MM.1S (cell line): ENCODE data around the gene FOXN1.

Source experiments
- DNase-seq: peaks from one replicate; pipeline ENCODE4 v3.0.0-alpha.2; 2015
- H2AFZ ChIP-seq: fragments of 300-600 bp; sonication (generic); 2 replicates; pipeline ENCODE4 v1.6.0; 2016; ENCODE audit warnings: antibody characterized with exemption, low read length
- H3F3A ChIP-seq: fragments of 300-600 bp; sonication (generic); 2 replicates; pipeline ENCODE4 v1.6.1; 2016; ENCODE audit warnings: mild to moderate bottlenecking, antibody characterized with exemption, low read length, moderate library complexity, mixed read lengths; ENCODE audit not compliant: insufficient read depth
- H3K27ac ChIP-seq: fragments of 300-600 bp; sonication (generic); 2 replicates; pipeline ENCODE4 v1.5.1; 2016; ENCODE audit warnings: mild to moderate bottlenecking, low read length
- H3K27me3 ChIP-seq: fragments of 300-600 bp; sonication (generic); replicated peaks from 2 replicates; pipeline ENCODE4 v1.6.0; 2016; ENCODE audit warnings: low read length; ENCODE audit not compliant: insufficient read depth
- H3K36me3 ChIP-seq: fragments of 300-600 bp; sonication (generic); replicated peaks from 2 replicates; pipeline ENCODE4 v1.6.1; 2016; ENCODE audit warnings: mild to moderate bottlenecking, low read length, mixed read lengths; ENCODE audit not compliant: insufficient read depth
- H3K4me1 ChIP-seq: fragments of 300-600 bp; sonication (generic); 2 replicates; pipeline ENCODE4 v1.6.1; 2016; ENCODE audit warnings: low read length, mixed read lengths
- H3K4me2 ChIP-seq: fragments of 300-600 bp; sonication (generic); 2 replicates; pipeline ENCODE4 v1.6.0; 2016; ENCODE audit warnings: low read depth, low read length
- H3K4me3 ChIP-seq: fragments of 300-600 bp; sonication (generic); 2 replicates; pipeline ENCODE4 v1.5.1; 2016; ENCODE audit warnings: low read length, mixed read lengths
- H3K79me2 ChIP-seq: fragments of 300-600 bp; sonication (generic); 2 replicates; pipeline ENCODE4 v1.6.1; 2016; ENCODE audit warnings: mixed run types, low read length, mixed read lengths
- H3K9ac ChIP-seq: fragments of 300-600 bp; sonication (generic); 2 replicates; pipeline ENCODE4 v1.6.1; 2016; ENCODE audit warnings: low read length, mixed read lengths
- H3K9me2 ChIP-seq: fragments of 300-600 bp; sonication (generic); replicated peaks from 2 replicates; pipeline ENCODE4 v1.6.1; 2016; ENCODE audit warnings: mild to moderate bottlenecking, low read length, mixed read lengths; ENCODE audit not compliant: insufficient read depth
- H3K9me3 ChIP-seq: fragments of 300-600 bp; sonication (generic); replicated peaks from 2 replicates; pipeline ENCODE4 v1.6.1; 2016; ENCODE audit warnings: mild to moderate bottlenecking, low read length, mixed read lengths; ENCODE audit not compliant: insufficient read depth
- H4K20me1 ChIP-seq: fragments of 300-600 bp; sonication (generic); 2 replicates; pipeline ENCODE4 v1.6.1; 2016; ENCODE audit warnings: mild to moderate bottlenecking, low read length, moderate library complexity, mixed read lengths; ENCODE audit not compliant: insufficient read depth
- EZH2 ChIP-seq: fragments of 300-600 bp; sonication (generic); optimal IDR thresholded peaks from 2 replicates; pipeline ENCODE3; 2017; ENCODE audit warnings: low read depth, mild to moderate bottlenecking, antibody characterized with exemption, low read length, mixed read lengths
- EZH2phosphoT487 ChIP-seq: fragments of 300-600 bp; sonication (generic); IDR thresholded peaks from 2 replicates; pipeline ENCODE4 v1.6.1; 2018; ENCODE audit warnings: antibody characterized with exemption, low read length
- TF ChIP-seq, protein P1 (sequence below): fragments of 300-600 bp; sonication (generic); IDR thresholded peaks from 2 replicates; pipeline ENCODE4 v1.5.1; 2016; ENCODE audit warnings: antibody characterized with exemption, low read length, mixed read lengths

Gene FOXN1

GRCh38 chr17:28540231-28540630 is 34.1 kb downstream of the FOXN1 start:
- Histone ChIP-seq H3K79me2 (no peaks in the 10 kb centered on the region), H3K36me3 (no peaks in the 10 kb centered on the region), H2AFZ (no peak overlapping the region), H3K4me3 (no peak overlapping the region), H3K4me2 (no peak overlapping the region), H3K27ac (no peak overlapping the region), H4K20me1 (0 out of 2 replicates have a peak, but pooled peaks cover 2% of the 10 kb centered on the region), H3K9me3 (no peaks in the 10 kb centered on the region), H3K9me2 (no peaks in the 10 kb centered on the region), H3F3A (0 out of 2 replicates have a peak, but pooled peaks cover 7% of the 10 kb centered on the region), H3K4me1 (peaks cover 21% of the 10 kb centered on the region), H3K27me3 (peaks cover 64% of the 10 kb centered on the region), H3K9ac (no peak overlapping the region)
- no peak for DNase-seq
- TF ChIP-seq, protein P1, sequence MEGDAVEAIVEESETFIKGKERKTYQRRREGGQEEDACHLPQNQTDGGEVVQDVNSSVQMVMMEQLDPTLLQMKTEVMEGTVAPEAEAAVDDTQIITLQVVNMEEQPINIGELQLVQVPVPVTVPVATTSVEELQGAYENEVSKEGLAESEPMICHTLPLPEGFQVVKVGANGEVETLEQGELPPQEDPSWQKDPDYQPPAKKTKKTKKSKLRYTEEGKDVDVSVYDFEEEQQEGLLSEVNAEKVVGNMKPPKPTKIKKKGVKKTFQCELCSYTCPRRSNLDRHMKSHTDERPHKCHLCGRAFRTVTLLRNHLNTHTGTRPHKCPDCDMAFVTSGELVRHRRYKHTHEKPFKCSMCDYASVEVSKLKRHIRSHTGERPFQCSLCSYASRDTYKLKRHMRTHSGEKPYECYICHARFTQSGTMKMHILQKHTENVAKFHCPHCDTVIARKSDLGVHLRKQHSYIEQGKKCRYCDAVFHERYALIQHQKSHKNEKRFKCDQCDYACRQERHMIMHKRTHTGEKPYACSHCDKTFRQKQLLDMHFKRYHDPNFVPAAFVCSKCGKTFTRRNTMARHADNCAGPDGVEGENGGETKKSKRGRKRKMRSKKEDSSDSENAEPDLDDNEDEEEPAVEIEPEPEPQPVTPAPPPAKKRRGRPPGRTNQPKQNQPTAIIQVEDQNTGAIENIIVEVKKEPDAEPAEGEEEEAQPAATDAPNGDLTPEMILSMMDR: no peak
- TF ChIP-seq EZH2phosphoT487: no peak
- no peak for TF ChIP-seq EZH2

- H3K4me1 ChIP-seq: peaks cover 21% of the 10 kb centered on the region
- DNase-seq: no peak
- 0 out of 2 replicates have a peak, but pooled peaks cover 2% of the 10 kb centered on the region for H4K20me1 ChIP-seq
- TF ChIP-seq, protein P1: no peak
- TF ChIP-seq EZH2phosphoT487 (no peak), EZH2 (no peak)
- no peaks in the 10 kb centered on the region for H3K9me2 ChIP-seq
- no peaks in the 10 kb centered on the region for H3K79me2 ChIP-seq
- 0 out of 2 replicates have a peak, but pooled peaks cover 7% of the 10 kb centered on the region for H3F3A ChIP-seq
- no peaks in the 10 kb centered on the region for H3K9me3 ChIP-seq
- H3K27ac ChIP-seq: no peak overlapping the region
- H3K27me3 ChIP-seq: peaks cover 52% of the 10 kb centered on the region
- no peak overlapping the region for H3K4me3 ChIP-seq
- no peak overlapping the region for H3K9ac ChIP-seq
- no peak overlapping the region for H2AFZ ChIP-seq
- no peaks in the 10 kb centered on the region for H3K36me3 ChIP-seq
- no peak overlapping the region for H3K4me2 ChIP-seq
Observed at GRCh38 chr17:28541439-28541838, 35.3 kb downstream of the FOXN1 start.

GRCh38 chr17:28544402-28545140 is 38.4 kb downstream of the FOXN1 start:
- no peaks in the 10 kb centered on the region for H3K9me3 ChIP-seq
- TF ChIP-seq, protein P1: no peak
- TF ChIP-seq EZH2phosphoT487: no peak
- no peak for TF ChIP-seq EZH2
- H4K20me1 ChIP-seq: no peaks in the 10 kb centered on the region
- H3K27me3 ChIP-seq: peaks cover 23% of the 10 kb centered on the region
- no peak overlapping the region for H3K4me2 ChIP-seq
- no peaks in the 10 kb centered on the region for H3K9me2 ChIP-seq
- no peaks in the 10 kb centered on the region for H3K4me1 ChIP-seq
- DNase-seq: no peak
- H3F3A ChIP-seq: no peaks in the 10 kb centered on the region
- no peak overlapping the region for H3K9ac ChIP-seq
- H3K27ac ChIP-seq: no peak overlapping the region
- H2AFZ ChIP-seq: no peak overlapping the region
- H3K36me3 ChIP-seq: no peaks in the 10 kb centered on the region
- no peak overlapping the region for H3K4me3 ChIP-seq
- no peaks in the 10 kb centered on the region for H3K79me2 ChIP-seq
